HG02588 (cell line): ENCODE results near the gene RFT1.
"Not testable (repeated sequence)": the region's sequence is repeated elsewhere in the genome, so short reads cannot be mapped to it uniquely, and the experiment has no call there.

Source experiments
- ATAC-seq: cut with Tn5 transposase; IDR thresholded peaks from one replicate; pipeline ENCODE4 v1.9.1; 2021; ENCODE audit warnings: mild to moderate bottlenecking, moderate library complexity; ENCODE audit not compliant: unreplicated experiment

The RFT1 gene

DNA sequence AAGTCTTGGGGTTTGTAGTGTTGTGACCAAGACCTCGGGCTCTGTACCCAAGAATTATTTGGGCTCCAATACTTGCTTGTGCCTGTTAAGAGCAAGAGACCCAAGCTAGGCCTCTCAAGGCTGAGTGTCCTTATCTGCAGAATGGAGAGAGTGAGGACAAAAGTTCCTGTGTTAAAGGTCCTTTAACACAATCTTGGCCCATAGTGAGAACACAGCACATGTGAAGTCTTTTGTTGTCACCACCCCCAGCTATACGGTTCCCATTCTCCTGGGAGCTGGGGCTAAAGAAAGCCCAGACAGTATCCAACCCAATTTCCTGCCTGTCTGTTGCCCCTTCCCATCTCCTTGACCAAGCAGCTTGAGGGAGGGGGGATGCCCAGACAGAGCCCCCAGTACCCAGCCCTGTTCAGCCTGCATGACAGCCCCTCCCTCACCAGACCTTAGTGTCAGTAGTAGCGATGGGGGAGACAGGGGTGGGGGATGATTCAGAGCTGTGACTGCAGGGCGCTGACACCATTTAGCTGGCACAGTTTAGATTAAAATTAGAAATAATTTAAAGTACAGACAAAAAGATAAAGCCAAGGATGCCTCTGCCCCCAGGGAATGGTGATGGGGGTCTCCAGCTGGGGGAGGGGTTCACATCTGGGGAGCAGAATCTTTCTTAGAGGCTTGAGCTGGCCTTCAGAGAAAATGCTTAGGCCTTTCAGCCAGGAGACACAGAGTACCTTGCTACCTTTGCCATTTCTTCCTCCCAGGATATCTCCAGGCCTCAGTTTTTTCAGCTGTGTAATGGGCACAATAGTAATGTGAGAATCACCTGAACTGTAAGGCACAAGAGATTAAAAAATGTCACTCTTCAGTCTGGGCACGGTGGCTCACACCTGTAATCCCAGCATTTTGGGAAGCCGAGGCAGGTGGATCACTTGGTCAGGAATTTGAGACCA is 33.5 kb upstream of the RFT1 start:
- no peak for ATAC-seq

DNA sequence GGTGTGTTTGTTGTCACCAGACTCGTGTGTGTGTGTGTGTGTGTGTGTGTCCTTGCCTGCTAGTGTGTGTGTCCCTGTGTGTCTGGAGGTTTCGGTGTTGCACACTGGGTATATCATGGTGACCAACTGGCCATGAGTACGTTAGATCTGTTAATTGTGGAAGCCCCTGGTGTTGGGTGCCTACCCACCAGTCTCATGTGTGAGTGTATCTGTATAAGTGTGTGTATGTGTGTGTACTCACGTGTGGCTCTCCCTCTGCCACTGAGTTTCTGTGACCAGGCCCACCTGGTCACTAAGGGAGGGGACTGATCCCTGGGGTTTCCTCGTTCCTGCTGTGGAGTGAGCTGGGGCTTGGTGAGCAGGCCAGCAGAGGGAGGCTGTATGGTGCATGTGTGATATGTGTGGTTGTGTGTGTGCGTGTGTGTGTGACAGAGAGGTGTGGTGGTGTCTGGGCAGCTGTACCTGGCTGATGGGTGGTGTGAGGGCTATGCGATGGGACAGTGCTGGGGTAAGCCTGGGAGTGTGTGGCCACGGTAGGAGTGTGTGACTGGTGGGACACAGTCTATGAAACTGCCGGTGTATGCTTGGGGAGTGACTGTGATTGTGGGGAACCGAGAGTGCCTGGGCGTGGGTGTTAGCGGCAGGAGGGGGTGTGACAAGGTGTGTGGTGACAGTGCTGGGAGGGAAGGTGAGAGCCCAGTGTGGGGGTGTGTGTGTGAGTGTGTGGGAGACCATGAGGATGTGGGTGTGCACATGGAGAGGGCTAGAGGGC is 32.6 kb upstream of the RFT1 start:
- peak; percentile 21 for ATAC-seq

DNA sequence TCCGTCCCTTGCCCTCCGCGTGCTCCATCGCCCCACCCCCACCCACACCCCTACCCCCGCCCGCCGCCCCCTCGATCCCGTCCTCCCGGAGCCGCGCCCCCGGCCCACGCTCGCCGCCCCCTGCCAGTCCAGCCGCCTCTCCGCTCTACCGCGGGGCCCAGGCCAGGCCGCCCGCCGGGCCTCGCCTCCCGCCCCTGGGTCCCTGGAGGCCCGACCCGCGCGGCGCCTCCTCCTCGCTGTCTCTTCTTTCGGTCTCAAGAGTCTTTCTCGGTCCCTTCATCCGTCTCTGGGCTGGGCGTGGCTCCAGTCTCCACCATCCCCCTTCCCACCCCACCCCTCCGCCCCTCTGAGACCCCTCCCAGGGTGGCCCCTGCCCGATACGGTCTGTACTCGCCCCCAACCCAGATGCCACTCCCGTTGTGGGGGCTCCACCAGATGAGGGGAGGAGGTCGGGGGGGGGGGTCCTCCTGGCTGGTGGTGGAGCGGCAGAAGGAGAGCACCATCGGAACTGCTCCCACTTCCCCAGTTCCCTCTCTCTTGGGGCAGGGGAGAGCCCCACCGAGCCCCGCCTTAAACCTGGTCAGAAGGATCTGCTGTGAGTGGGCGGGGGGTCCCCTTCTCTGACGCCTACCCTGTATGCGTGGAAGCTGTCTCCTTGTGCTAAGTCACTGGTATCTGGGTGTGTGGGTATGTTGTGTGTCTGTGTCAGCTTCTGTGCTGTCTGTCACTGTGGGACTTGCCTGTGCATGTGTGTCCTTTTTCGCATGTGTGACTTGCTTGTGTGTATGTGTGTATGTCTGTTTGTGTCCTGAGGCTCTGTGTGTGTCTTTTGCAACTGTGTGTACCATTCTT is 31.8 kb upstream of the RFT1 start:
- peak; percentile 27 for ATAC-seq

DNA sequence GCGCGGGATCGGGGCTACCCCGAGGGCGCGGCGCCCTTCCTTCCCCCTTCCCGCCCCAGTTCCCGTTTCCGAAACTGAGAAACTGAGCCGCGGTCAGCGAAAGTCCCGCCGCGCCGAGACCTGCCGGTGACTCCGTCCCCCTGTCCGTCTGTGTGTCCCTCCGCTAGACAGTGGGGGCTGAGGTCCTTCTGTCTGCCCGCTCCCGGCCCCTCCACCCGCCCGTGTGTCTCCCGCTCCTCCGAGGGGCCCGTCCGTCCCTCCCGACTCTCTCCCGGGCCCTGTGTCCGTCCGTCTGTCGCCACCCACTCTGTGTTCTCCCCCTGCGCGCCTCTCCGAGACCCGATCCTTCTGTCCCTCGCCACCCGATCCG is 31.2 kb upstream of the RFT1 start:
- ATAC-seq, result peak; percentile 14

DNA sequence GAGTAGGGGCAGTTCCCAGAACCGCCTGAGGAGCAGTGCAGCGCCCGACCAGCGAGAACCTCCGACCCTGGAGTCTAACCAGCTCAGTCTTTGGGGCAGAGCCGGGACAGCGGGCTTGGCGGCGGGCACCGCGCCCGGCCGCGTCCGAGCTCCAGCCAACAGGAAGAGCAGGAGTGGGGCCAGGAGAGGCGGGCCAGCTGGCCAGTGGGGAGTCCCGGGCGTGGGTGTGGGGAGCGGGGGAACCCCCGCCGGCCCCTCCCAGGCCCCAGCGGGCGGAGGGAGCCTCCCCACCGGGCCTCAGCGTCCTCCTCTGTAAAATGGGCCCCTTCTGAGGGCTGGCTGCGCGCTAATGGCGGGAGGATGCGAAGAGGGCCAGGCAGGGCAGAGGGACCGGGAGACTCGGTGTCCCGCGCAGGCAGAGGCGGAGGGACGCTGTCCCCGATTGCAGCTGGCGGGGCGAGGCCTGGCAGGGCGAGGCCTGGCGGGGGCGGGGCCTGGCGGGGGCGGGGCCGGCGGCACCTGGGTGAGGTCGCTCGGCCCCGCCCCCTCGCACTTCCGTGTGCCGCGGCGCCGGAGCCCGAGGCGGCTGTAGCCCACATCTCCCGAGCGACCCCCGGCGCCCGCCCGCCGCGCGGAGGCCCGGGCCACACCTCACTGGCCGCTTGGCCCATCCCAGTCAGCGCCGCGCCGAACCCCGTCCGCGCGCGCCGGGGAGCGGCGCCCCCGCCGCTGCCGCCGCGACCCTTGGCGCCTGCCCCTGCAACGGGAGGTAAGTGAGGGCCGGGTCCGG is 30.6 kb upstream of the RFT1 start, which contains the start of gene PRKCD:
Gene PRKCD, plus strand, starts transcription at position 550 of the 790 bp plus-strand sequence. CDS start 17,214 bp downstream, outside the sequence.
- ATAC-seq, result peak; percentile 43

DNA sequence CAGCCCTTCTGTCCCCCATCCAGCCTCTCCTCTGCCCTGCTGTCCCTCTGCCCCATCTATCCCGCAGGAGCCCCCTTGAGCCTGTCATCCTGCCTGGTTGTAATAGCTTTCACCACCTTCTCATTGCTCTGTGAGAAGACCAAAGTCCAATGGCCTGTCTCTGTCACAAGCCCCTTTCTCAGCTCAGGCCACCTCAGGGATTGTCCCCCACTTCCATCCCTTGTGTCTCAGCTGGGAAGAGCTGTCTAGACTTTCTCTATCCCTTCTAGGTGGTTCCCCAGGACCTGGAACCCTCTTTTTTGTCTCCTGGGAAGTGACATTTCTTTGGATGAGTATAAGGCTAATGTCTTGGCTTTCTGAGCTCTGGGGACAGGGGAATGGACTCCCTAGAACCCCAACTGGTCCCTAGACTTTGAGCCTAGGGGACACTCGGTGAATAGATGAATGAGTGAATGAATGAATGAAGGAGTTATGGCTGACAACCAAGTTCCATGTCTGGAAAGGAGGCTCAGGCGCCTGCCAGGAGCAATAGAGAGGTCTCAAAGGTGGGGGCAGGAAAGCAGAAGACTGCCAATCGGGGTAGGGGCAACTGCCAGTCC is 29.9 kb upstream of the RFT1 start:
- ATAC-seq, result no peak

DNA sequence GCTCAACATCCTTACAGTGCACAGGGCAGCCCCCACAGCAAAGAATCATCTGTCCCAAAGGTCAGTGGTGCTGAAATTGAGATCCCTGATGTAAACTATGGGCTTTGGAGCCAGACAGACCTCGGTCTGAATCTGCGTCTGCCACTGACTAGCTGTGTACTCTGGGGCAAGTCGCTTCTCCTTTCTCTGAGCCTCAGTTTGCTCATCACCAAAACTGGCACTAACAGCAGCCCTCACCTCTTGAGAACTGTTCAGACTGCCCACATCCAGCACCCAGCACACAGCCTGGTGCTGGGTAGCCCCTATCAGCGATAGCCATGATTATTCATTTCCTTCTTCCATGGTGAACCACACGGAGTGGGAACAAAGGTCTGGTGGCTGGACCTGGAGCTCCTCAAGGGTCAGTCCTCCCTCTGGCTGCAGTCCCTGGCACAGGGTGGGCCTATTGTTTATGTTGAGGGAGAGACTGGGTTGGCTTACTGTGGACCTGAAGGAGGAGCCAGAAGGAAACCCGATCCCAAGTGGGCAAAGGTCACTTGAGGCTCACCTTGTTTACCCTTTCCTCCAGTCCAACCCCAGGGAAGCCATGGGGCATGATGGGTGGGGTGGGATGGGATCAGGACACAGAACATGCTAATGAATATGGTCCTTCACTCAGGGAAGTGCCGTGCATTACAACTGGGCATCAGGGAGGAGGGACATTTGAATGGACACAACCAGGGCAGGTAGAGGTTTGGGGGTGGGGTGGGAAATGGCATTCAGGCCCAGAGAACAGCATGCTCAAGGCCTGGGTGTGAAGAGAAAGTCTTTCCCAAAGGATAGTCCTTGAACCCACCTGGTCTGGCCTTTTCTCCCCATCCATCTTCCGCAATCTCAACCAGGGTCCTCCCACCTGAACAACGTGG is 29.2 kb upstream of the RFT1 start:
- no peak for ATAC-seq

DNA sequence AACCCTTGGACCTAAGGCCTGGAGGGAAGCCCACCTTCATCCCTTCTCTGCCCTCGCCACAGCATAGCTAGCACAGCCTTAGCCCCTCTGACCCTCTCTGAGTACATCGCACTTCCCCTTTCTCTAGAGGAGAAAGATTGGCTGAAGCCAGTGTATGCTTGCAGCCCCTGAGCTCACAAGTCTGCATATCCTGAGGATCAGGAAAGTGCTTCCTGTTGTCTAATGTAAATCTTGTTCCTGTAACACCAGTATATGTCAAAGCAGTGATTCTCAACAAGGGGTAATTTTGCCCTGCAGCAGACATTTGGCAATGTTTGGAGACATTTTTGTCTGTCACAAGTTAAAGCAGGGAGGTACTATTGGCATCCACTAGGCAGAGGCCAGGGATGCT is 28.5 kb upstream of the RFT1 start:
- no peak for ATAC-seq

DNA sequence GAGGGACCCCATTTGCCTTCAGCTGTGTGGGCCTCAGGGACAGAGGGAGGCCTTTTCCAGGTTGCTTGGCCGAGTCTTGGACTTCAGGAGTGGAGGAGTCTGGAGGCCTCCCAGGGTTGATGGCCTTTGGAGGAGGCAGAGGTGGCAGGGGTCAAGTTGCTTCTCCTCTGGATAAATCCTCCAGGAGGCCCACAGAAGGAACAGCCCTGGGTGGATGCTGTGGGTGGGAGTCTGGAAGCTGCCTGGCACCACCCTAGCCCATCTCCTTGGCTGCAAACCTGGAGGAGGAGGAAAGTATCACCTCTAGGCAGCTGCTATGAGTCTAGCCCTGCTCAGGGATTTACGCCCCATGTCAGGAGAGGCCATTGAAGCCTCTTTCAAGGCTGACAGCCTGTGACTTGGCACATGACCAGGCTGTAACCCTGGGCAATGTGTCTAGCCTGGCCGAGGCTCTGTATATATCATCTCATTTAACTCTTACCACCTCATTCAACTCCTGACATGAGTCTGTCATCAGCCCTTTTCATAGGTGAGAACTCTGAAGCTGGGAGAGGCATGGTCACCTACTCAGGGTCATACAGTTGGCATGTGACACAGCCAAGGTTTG is 27.8 kb upstream of the RFT1 start:
- ATAC-seq, result no peak

DNA sequence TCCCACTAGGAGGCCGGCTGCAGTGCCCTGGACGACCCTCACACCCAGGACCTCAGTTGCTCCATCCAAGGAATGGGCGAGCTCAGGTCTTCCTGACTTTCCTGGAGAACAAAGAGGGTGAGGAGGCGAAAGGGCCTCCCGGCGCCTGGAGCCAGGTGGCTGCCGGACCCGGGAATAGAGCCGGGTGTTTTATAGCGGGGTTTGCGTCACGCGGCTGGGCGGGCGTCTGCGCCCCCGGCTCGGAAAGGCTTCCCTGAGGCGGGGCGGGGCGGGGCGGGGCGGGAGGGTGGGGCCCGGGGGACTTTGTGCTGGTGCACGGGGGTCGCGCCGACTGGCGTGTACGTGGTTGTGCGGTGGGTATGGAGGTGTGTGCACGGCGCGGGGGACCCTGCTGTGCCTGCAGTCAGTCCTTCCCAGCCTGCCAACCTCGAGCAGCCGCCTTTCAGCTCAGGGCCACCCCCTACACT is 26.2 kb upstream of the RFT1 start:
- no peak for ATAC-seq

DNA sequence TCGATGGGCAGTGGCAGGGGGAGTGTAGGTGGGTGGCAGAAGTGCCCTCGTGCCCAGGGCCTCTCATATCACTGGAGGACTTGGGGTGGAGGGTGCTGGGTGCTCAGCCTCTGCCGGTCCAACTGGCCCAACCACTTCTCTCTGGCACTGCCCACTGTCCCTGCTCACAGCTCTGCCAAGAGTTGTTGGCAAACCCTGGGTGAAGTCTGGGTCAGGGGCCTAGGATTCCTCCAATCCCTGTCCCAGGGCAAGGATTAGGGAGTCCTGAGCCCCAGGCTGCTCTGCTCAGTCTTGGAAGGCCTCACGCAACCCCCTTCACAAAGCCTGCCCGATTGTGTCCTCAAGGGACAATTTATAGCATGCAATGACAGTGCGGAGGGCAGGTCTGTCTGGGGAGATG is 25.5 kb upstream of the RFT1 start:
- no peak for ATAC-seq

DNA sequence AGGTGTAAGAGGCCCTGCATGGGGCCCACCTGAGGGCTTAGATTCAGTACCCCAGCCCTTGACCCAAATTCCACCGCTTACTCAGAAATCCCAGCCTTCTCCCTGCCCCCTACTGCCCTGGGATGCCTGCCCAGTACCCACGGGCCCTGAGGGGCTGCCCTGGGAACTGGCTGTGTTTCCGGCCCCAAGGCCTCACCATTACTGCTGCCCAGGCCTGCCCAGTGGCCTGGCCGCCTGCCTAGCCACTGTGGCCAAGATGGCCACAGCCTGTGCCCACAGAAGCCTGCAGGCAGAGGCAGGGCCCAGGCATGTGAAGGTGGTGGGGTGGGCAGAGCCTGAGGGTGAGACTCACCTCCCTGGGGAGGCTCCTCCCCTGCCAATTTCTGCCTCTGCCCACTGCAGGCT is 24.6 kb upstream of the RFT1 start:
- no peak for ATAC-seq

DNA sequence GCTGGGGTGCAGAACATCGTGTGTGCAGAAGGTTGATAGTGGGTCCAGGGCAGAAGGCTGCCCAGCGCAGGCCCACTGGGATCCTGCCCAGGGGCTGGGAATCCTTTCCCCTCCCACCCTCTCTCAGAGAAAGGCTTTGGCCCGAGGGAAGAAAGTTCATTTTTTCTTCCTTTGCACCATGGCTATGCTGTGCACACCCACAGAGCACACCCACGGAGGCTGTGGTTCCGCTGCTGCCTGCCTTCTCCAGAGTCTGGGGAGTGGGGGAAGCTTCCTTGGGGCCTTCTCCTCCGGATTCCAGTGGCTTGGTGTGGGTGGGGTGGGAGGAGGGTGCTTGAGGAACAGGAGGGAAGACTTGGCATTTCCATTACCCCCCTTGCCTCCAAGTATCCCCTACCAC is 23.7 kb upstream of the RFT1 start:
- ATAC-seq, result no peak

DNA sequence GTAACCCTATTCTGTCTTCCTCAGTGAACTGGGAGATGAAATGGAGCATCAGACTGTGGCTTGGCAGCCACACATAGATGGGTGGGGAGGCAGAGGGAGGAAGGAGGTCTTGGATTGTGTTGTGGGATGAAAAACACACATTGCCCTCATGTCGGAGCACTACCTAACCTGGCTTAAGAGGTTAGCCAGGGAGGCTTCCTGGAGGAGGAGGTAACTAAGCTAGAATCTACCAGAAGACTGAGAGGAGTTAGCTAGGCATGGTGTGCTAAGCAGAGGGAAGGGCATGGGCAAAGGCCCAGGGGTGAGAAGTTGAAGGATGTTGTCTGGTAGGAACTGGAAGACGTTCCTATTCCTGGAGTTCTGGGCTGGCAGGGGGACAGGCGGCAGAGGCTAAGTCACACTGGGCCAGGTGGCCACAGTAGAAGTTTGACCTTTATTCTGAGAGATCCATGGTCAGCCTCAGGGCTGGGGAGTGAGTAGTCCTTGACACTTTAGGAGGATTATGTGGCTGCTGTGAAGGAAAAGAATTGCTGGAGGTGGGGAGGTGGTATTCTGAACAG is 23.1 kb upstream of the RFT1 start:
- ATAC-seq, result no peak

DNA sequence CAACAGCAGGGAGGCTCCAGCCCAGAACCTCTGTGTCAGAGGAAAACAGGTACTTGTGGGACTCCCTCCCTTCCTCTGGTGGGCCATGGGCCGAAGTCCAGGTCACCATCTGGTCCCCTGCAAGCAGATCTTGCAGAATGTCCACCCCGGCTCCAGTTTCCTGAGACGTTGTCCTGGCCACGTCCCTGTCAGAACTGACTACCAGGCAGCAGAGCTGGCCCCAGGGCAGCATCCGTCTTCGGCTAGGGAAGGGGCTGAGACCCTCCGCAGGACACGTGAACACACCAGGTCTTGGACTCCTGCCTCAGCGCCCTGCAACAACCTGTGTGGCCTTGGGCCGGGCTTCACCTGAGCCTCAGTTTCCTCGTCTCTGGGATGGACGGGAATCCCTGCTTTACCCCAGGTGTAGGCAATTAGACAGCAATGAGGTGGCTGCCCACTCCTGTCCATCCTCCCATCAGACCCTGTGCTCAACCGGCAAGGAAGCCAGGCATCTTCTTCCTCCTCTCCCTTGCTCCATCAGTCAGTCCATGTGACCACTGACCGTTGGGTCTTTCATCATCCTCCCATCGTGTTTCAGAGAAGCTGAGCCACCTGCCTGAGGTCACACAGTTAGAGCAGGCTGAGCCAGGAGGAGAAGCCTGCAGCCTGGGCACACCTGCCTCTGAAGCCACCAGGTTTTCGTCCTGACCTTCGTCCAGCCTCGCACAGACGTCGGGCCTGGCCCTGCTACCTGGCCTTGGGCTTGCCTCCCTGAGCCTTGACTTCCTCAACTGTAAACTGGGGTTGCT is 21.8 kb upstream of the RFT1 start:
- ATAC-seq, result no peak

DNA sequence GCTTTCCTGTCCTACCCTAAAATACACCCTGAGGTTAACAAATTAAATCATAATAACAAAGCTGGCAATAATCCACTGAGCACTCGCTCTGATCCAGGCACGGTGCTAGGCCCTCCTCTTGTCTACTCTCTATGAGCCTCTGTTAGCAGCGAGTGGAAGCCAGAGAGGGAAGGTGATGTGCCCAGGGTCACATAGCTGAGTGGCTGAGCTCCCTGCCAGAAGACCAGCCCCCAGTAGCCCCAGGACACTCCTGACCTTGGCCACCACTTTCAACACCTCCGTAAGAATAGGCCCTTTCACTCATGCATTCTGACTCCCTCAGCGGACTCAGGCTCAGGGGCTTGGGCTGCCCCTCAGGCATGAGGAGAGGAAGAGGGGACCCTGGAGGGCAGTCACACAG is 21.2 kb upstream of the RFT1 start:
- no peak for ATAC-seq

DNA sequence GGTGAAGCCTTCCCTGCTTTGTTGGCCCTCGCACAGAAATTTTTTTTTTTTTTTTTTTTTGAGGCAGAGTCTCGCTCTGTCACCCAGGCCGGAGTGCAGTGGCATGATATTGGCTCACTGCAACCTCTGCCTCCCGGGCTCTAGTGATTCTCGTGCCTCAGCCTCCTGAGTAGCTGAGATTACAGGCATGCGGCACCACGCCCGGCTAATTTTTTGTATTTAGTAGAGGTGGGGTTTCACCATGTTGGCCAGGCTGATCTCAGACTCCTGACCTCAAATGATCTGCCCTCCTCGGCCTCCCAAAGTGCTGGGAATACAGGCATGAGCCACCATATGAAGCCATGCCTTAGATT is 20.8 kb upstream of the RFT1 start:
- not testable (repeated sequence) for ATAC-seq
